ENCODE data around the gene STK10. TPM values are rescaled to one million over a fixed set of nuclear protein-coding genes. Genes with fewer than 3 reads are reported as not detected.

STK10 gene
- total and polyA plus RNA-seq, 4 donors: 17.2 to 65.4 (median 43.6) TPM

DNA sequence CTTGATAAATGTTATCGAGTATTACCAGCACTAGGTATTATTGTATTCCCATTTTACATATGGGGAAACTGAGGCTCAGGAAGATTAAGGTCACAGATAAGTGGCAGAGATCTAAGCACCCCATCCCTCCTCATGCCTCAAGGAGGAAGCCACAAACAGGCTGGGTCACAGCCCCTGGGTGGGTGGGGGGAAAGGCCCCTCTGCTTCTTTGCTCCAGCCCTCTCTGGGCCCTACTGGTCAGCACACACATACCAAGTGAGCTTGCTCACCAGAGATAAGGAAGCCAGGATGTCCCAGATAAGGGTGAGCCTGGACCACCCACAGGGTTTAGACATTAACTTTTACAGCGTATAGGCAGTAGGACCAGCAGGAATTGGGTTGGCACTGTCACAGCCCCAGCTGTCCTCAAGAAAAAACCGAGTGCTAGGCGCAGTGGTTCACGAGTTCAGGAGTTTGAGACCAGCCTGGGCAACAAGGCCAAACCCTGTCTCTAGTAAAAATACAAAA, 45.3 kb downstream of the STK10 start:
- 77 to 81% methylated on average over 5 of the region's 5 CpGs for WGBS, 2 donors
- no peak overlapping the region for H3K9ac ChIP-seq (ENCODE audit: insufficient read depth in 1 of 2, low read length in 2 of 2)
- DNase-seq: peak in 1 of 3 donors; percentile 23
- ATAC-seq (ENCODE audit: insufficient read depth, low FRiP score): no peak
- H3K36me3 ChIP-seq (ENCODE audit: control insufficient read depth in 4 of 4, insufficient read depth in 4 of 4, low read length in 4 of 4): no peaks in the 10 kb centered on the region
- H3K27ac ChIP-seq (ENCODE audit: low read depth in 1 of 2, low read length in 1 of 2): peak overlapping the region in 1 of 2 donors; percentile 11
- TF ChIP-seq, protein P1, sequence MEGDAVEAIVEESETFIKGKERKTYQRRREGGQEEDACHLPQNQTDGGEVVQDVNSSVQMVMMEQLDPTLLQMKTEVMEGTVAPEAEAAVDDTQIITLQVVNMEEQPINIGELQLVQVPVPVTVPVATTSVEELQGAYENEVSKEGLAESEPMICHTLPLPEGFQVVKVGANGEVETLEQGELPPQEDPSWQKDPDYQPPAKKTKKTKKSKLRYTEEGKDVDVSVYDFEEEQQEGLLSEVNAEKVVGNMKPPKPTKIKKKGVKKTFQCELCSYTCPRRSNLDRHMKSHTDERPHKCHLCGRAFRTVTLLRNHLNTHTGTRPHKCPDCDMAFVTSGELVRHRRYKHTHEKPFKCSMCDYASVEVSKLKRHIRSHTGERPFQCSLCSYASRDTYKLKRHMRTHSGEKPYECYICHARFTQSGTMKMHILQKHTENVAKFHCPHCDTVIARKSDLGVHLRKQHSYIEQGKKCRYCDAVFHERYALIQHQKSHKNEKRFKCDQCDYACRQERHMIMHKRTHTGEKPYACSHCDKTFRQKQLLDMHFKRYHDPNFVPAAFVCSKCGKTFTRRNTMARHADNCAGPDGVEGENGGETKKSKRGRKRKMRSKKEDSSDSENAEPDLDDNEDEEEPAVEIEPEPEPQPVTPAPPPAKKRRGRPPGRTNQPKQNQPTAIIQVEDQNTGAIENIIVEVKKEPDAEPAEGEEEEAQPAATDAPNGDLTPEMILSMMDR (IDR thresholded peaks at IDR 0.05; ENCODE audit: control extremely low read depth, extremely low read depth): no peak
- H3K27me3 ChIP-seq (ENCODE audit: control insufficient read depth in 3 of 3, insufficient read depth in 3 of 3, low read length in 2 of 3): no peaks in the 10 kb centered on the region
- H3K4me3 ChIP-seq: no peak overlapping the region
- H3K4me1 ChIP-seq (ENCODE audit: control insufficient read depth in 5 of 5, insufficient read depth in 5 of 5, low read length in 5 of 5): peaks cover 0 to 15% (median 0%) of the 10 kb centered on the region in 5 donors
- H3K9me3 ChIP-seq (ENCODE audit: control insufficient read depth in 4 of 4, insufficient read depth in 3 of 4, low read length in 3 of 4): no peaks in the 10 kb centered on the region

DNA sequence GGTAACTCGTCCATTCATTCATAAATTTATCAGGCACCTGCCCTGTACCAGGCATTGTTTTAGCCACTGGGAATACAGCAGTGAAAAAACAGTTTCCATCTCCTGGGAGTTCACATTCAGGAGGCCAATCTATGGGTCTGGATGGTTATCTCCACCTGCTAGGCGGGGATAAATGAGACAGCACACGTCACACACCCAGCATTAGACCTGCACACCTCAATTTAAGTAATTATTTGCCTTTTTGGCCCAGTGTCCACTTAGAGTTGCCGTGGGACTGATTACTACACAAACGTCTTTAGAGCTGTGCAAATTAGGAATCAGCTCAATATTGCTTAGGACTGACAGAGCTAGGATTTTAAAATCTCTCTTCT, 46.1 kb downstream of the STK10 start:
- Histone ChIP-seq H3K9ac (ENCODE audit: insufficient read depth in 1 of 2, low read length in 2 of 2) (no peak overlapping the region), H3K4me3 (no peak overlapping the region), H3K9me3 (ENCODE audit: control insufficient read depth in 4 of 4, insufficient read depth in 3 of 4, low read length in 3 of 4) (no peaks in the 10 kb centered on the region), H3K36me3 (ENCODE audit: control insufficient read depth in 4 of 4, insufficient read depth in 4 of 4, low read length in 4 of 4) (no peaks in the 10 kb centered on the region), H3K27me3 (ENCODE audit: control insufficient read depth in 3 of 3, insufficient read depth in 3 of 3, low read length in 2 of 3) (no peaks in the 10 kb centered on the region), H3K4me1 (ENCODE audit: control insufficient read depth in 5 of 5, insufficient read depth in 5 of 5, low read length in 5 of 5) (peaks cover 0 to 15% (median 0%) of the 10 kb centered on the region in 5 donors), H3K27ac (ENCODE audit: low read depth in 1 of 2, low read length in 1 of 2) (no peak overlapping the region)
- ATAC-seq (ENCODE audit: insufficient read depth, low FRiP score): no peak
- TF ChIP-seq, protein P1 (IDR thresholded peaks at IDR 0.05; ENCODE audit: control extremely low read depth, extremely low read depth): no peak
- DNase-seq: no peak
- 81 to 84% methylated on average over 5 of the region's 5 CpGs for WGBS, 2 donors

DNA sequence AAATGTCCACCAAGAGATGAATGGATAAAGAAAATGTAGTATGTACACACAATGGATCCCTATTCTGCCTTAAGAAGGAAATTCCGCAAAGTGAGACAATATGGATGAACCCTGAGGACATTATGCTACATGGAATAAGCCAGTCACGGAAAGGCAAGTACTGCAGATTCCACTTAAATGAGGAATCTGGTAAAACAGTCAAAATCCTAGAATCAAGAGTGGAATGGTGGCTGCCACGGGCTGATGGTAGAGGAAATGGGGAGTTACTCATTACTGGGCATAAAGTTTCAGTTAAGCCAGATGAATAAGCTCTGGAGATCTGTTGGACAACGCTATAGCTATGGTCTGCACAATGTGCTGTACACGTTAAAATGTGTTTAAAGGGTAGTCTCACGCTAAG, 47.2 kb downstream of the STK10 start:
- Histone ChIP-seq H3K9me3 (ENCODE audit: control insufficient read depth in 4 of 4, insufficient read depth in 3 of 4, low read length in 3 of 4) (no peaks in the 10 kb centered on the region), H3K27me3 (ENCODE audit: control insufficient read depth in 3 of 3, insufficient read depth in 3 of 3, low read length in 2 of 3) (no peaks in the 10 kb centered on the region), H3K36me3 (ENCODE audit: control insufficient read depth in 4 of 4, insufficient read depth in 4 of 4, low read length in 4 of 4) (no peaks in the 10 kb centered on the region), H3K4me3 (no peak overlapping the region), H3K4me1 (ENCODE audit: control insufficient read depth in 5 of 5, insufficient read depth in 5 of 5, low read length in 5 of 5) (peaks cover 0 to 15% (median 0%) of the 10 kb centered on the region in 5 donors), H3K9ac (ENCODE audit: insufficient read depth in 1 of 2, low read length in 2 of 2) (no peak overlapping the region), H3K27ac (ENCODE audit: low read depth in 1 of 2, low read length in 1 of 2) (no peak overlapping the region)
- TF ChIP-seq, protein P1 (IDR thresholded peaks at IDR 0.05; ENCODE audit: control extremely low read depth, extremely low read depth): no peak
- ATAC-seq (ENCODE audit: insufficient read depth, low FRiP score) (no peak), DNase-seq (no peak)
- 88 to 89% methylated on average over 6 of the region's 6 CpGs for WGBS, 2 donors

DNA sequence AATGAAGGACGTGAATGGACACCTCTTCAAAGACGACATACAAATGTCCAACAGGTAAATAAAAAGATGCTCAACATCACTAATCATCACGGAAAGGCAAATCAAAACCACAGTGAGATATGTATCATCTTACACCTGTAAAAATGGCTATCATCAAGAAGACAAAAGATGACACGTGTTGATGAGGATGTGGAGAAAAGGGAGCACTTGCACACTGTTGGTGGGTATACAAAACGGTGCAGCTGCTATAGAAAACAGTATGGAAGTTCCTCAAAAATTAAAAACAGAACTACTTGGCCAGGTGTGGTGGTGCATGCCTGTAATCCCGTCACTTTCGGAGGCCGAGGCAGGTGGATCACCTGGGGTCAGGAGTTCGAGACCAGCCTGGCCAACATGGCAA, 47.9 kb downstream of the STK10 start:
- Histone ChIP-seq H3K9ac (ENCODE audit: insufficient read depth in 1 of 2, low read length in 2 of 2) (no peak overlapping the region), H3K4me3 (no peak overlapping the region), H3K4me1 (ENCODE audit: control insufficient read depth in 5 of 5, insufficient read depth in 5 of 5, low read length in 5 of 5) (peaks cover 0 to 13% (median 0%) of the 10 kb centered on the region in 5 donors), H3K9me3 (ENCODE audit: control insufficient read depth in 4 of 4, insufficient read depth in 3 of 4, low read length in 3 of 4) (no peaks in the 10 kb centered on the region), H3K36me3 (ENCODE audit: control insufficient read depth in 4 of 4, insufficient read depth in 4 of 4, low read length in 4 of 4) (no peaks in the 10 kb centered on the region), H3K27me3 (ENCODE audit: control insufficient read depth in 3 of 3, insufficient read depth in 3 of 3, low read length in 2 of 3) (no peaks in the 10 kb centered on the region), H3K27ac (ENCODE audit: low read depth in 1 of 2, low read length in 1 of 2) (no peak overlapping the region)
- WGBS, 2 donors: 71 to 85% methylated on average over 9 of the region's 9 CpGs
- no peak for DNase-seq
- TF ChIP-seq, protein P1 (IDR thresholded peaks at IDR 0.05; ENCODE audit: control extremely low read depth, extremely low read depth): no peak
- no peak for ATAC-seq (ENCODE audit: insufficient read depth, low FRiP score)
